SK-MEL-5 (cell line): ENCODE data around the gene SPOCD1. TPM values are rescaled to one million over a fixed set of nuclear protein-coding genes. Genes with fewer than 3 reads are reported as not detected.

ENCODE experiments used
- DNase-seq: peaks from one replicate; pipeline ENCODE4 v3.0.0-alpha.2; 2016; ENCODE audit warnings: low read depth, low spot score
- in situ Hi-C: cut with HindIII; loops from 2 replicates; pipeline ENCODE4 v1.10.0; 2016; ENCODE audit warnings: low sequenced_read_pairs, high pct_unique_total_duplicates, low pct_unique_long_range_greater_than_20kb
- total RNA-seq: library from RNA; depleted of rRNA; stranded (reverse); fragments of >200 nt; shearing (Covaris generic); gene quantifications from 2 replicates; pipeline ENCODE4 v1.2.3, GENCODE V29; 2014

Gene SPOCD1
- total RNA-seq, 1 experiment from 2014 or later: 1.5 TPM

DNA sequence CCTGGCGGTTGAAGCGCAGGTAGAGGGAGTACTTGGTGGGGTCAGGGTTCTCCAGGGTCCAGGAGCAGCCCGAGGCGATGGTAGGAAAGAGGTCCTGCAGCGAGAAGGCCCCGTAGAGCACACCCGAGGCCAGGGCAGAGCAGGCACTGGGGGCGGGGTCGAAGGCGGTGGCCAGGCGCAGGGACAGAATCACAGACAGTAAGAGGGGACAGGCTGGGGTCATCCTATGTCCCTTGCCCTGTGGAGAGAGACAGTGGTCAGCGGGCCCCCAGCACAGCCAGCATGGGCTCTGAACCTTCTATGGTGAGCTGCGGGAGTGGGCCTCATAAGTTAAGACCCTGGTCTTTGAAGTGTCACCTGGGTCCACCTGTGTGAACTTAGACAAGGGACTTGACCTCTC lies 59.2 kb downstream of the SPOCD1 start:
- in situ Hi-C loops: no loop called here
- no peak for DNase-seq

- in situ Hi-C loops: no loop called here
- no peak for DNase-seq
These were observed 59.9 kb downstream of the SPOCD1 start for GRCh38 chr1:31755850-31756492.

DNA sequence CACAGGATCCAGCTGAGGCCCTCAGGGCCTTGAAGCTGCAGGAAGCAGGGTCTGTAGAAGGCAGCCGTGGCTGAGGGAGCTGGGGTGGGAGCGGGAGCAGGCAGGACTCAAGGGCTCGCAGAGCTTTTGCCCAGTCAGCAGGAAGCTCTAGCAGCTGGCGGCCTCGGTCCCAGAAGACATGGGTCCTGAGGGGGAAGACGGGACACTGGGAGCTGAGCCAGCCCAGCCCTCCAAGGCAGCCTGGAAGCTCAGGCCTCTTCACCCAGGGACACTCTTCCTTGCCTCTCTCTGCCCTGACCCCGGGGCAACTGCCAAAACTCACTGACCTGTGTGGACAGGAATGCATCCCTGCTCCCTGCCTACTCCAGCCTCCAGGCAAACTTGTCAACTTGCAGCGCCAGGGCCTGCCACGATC lies 60.6 kb downstream of the SPOCD1 start:
- DNase-seq: no peak
- in situ Hi-C loops: no loop called here

- DNase-seq: no peak
- in situ Hi-C loops: no loop called here
These were observed 61.4 kb downstream of the SPOCD1 start for GRCh38 chr1:31754397-31754796.

GRCh38 chr1:31753707-31754349 lies 62.0 kb downstream of the SPOCD1 start:
- DNase-seq: no peak
- in situ Hi-C loops: no loop called here

GRCh38 chr1:31752952-31753475 lies 62.8 kb downstream of the SPOCD1 start:
- DNase-seq: no peak
- in situ Hi-C loops: no loop called here

DNA sequence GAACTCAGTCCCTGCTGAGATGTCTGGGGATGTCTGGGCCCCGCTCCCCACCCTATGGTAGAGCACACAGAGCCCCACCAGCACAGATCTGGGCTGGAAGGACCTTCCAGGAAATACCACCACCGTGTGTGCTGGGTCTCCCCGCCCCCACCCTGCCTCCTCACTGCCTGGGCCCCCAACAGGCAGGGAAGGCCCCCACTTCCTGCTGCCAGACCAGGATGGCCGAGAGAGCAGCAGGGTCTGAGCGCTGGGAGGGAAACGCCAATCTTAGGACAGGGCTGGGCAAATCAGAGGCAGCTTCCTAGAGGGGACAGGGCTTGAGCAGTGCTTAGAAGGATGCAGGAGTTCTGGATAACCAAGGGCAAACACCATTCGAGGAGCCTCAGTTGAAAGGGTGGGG lies 63.6 kb downstream of the SPOCD1 start:
- in situ Hi-C loops: no loop called here
- no peak for DNase-seq

GRCh38 chr1:31751822-31752241 lies 64.0 kb downstream of the SPOCD1 start:
- DNase-seq: no peak
- in situ Hi-C loops: no loop called here

DNA sequence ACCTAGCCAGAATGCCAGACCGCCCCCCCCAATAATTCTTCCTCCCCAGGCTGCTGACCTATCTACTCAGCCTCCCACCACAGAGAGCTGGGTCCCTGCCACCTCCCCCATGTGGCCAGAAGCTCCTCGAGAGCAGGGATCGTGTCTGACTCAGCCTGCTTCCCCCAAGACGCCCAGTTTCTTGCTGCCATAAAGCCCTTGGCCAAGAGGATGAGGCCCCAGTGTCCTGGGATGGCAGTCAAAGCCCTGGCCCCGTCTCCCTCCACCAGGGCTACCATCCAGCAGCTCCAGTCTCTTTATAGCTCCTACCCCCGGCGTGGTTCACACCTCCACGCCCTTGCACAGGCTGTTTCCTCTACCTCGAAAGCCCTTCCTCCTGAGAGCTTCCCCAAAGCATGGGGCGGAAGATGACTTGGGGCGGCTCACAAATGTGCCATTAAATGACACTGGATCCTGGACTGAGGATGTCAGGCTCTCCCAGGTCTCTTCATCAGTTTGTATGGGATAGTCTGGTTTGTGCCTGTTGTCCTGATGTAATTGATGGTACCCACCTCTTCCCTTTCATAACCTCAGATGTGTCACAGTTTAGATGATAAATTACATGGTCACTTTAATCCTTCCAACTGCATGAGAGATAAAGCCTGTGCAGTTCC lies 64.8 kb downstream of the SPOCD1 start:
- no peak for DNase-seq
- in situ Hi-C loops: no loop called here

DNA sequence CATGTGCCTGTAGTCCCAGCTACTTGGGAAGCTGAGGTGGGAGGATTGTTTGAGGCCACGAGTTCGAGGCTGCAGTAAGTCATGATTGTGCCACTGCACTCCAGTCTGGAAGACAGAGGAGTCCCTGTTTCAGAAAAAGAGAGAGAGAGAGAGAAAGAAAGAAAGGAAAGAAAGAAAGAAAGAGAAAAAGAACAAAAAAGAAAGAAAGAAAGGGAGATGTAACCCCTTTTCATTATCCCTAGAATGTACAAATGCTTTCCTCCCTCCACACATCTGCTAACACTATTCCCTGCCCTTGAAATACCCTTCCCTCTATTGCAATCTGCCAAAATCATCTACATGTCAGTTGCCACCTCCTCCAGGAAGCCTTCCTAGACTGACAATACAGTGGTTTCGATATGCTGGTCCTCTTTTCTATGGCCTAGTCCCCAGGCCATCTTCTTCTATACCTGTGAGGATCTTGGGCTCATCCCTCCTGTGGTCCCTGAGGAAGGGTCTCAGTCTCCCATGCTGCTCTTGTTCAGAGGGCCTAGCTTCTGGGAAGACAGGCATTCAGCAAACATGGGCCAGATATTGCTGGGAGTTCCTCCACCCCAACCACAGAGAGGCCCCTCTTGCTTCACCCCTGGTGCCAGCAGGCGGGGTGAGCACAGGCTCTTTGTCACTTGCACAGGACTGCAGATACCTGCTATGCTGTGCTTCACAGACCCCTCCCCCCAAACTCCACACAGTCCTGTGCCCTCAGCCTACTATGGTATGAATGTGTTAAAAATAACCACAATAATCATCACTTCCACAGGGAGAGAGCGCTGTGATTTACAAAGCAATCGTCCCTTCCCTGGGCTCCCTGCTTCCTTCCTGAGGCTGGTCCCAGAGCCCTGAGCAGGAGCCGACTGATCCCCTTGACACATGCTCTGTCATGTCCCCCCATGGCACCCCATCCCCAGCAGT lies 65.8 kb downstream of the SPOCD1 start:
- no peak for DNase-seq
- in situ Hi-C loops: no loop called here

DNA sequence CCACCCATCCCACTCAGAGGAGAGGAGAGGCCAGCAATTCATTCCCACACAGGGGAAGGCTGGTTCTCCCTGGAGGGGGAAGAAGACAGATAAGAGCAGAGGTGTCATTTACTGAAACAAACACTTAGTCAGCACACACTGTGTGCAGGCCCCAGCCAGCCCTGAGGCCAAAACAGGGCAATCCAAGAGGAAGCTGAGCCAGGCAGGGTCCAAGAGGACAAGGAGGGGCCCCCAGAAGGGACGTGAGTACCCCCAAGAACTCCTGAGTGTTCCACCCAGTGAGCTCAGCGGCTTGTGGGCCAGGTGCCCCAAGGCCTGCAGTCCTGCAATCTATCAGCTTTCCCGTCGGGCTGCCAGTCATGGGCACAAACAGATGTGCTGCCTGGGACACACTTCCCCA lies 67.5 kb downstream of the SPOCD1 start:
- in situ Hi-C loops: no loop called here
- DNase-seq: no peak

GRCh38 chr1:31747304-31747703 lies 68.5 kb downstream of the SPOCD1 start:
- in situ Hi-C loops: no loop called here
- DNase-seq: no peak

- in situ Hi-C loops: no loop called here
- no peak for DNase-seq
These were observed 69.1 kb downstream of the SPOCD1 start for GRCh38 chr1:31746687-31747086.

DNA sequence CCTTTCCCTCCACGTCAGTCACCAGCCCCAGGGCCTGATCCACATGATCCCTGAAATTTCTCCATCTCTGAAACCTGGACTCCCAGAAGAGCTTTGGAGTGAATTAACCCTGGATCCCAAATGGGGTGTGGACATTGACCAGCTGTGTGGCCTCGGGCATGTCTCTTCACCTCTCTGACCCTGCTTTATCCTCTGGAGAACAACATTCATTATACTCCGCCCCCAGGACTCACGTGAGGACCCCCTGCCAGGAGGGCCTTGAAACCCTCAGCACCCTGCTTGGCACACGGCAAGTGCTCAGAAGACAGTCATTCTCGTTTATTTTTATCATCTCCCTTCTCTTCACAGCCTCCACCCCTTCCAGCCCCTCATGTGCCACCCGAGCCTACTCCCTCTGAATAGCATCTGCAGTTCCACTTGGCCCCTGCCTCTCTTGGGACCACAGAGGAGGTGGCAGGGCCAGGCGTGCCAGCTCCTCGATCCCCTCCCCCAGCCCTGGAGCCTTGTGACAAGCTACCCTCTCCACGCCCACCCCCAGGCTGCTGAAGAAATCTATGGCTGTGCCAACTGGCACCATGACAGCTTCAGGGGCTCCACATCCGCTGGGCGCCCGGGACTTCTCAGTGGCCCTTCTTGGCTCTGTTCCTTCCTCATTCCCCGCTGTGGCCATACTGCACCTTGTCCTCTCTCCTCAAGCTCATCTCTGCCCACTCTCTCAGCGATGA lies 69.7 kb downstream of the SPOCD1 start:
- no peak for DNase-seq
- in situ Hi-C loops: no loop called here

DNA sequence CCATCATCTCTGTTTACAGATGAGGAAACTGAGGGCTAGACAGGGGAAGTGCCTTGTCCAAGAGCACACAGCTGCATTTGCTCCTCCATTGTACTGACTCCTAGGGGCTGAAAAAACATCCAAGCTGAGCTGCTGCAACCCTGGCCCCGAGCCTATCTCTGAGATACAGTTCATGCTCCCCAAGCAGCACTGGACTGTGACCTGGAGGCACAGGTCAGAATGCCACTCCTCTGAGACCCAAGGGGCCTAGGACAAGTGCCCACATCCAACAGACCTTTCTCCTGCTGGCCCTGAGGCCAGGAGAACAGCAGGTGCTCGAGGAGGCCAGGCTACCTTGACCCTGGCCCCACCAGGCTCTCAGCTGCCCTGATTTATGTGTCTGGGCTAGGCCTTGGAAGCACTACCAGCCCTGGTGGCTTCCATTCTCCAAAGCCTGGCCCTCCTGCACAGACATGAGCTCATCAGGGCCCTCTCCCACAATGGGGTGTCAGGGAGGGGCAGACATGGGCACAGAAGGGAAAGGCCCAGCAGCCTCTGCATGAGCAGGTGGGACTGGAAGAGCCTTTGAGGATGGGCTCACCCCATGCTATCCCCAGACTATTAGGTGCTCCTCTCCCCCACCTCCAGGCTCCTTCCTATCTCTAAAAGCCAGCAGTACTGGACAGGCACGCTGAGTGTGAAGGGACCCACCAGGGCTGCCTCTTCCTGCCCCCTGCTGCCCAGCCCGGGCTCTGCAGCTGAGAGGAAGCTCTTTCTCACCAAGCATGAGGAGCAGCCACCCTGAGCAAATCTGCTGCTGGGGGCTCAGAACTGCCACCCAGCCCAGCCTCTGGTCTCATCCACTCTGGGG lies 70.5 kb downstream of the SPOCD1 start:
- in situ Hi-C loops: no loop called here
- DNase-seq: peak; percentile 71

- in situ Hi-C loops: no loop called here
These were observed 71.5 kb downstream of the SPOCD1 start for GRCh38 chr1:31744165-31744888.

More at GRCh38 chr1:31744165-31744888, 71.5 kb downstream of the SPOCD1 start:
- DNase-seq: no peak
